Stomach (tissue), 4 donors: ENCODE data around the gene RHCG.

Experiments used
- EP300 ChIP-seq: sonication (generic); formaldehyde crosslinking; IDR thresholded peaks from one replicate; pipeline ENCODE4 v1.6.1; 2017; ENCODE audit warnings: antibody characterized with exemption
- TF ChIP-seq, protein P1 (sequence below), 7 experiments: fragments of 450-650 bp in 4 of 7; fragments of 200-600 bp in 3 of 7; sonication (generic) in 3 of 7; IDR thresholded peaks; one replicate each; pipeline ENCODE4 v1.5.1; 2016 to 2019; ENCODE audit warnings: antibody characterized with exemption in 7 of 7, control low read depth in 2 of 7, mild to moderate bottlenecking in 1 of 7

DNA sequence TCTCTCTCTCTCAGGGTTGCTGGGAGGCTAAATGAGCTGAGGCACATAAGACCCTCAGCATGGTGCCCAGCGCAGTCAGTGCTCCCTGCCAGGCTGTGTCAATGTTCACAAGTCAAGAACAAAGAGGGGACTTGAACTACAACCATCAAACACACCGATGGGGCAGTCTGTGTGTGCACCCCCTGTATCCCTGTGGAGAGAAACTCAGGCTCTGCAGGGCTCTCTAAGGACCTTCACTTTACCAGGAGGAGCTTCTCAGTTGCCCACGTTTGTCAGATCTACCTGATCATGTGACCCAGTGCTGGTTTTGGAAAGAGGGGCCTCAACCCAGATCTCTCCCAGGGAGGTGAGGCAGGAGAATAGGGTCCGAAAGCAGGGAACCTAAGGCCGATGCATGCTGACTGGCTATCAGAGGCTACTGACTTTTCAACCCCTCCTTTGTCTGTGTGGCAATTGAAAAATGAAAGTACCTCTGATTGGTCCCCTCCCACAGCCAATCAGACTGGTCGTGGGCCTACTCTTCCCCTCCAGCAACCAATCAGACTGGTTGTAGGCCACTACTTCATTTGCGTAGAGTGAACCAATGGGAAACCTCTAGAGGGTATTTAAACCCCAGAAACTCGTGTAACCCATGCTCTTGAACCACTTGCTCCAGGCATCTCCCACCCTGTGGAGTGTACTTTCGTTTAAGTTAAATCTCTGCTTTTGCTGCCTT is 34.0 kb downstream of the RHCG start:
- TF ChIP-seq EP300: no peak
- TF ChIP-seq, protein P1, sequence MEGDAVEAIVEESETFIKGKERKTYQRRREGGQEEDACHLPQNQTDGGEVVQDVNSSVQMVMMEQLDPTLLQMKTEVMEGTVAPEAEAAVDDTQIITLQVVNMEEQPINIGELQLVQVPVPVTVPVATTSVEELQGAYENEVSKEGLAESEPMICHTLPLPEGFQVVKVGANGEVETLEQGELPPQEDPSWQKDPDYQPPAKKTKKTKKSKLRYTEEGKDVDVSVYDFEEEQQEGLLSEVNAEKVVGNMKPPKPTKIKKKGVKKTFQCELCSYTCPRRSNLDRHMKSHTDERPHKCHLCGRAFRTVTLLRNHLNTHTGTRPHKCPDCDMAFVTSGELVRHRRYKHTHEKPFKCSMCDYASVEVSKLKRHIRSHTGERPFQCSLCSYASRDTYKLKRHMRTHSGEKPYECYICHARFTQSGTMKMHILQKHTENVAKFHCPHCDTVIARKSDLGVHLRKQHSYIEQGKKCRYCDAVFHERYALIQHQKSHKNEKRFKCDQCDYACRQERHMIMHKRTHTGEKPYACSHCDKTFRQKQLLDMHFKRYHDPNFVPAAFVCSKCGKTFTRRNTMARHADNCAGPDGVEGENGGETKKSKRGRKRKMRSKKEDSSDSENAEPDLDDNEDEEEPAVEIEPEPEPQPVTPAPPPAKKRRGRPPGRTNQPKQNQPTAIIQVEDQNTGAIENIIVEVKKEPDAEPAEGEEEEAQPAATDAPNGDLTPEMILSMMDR (IDR thresholded peaks at IDR 0.05): no peak
